Muscle of back (tissue), 13 donors: ENCODE data around the gene MYF5. TPM values are rescaled to one million over a fixed set of nuclear protein-coding genes. Genes with fewer than 3 reads are reported as not detected.
"Not testable (repeated sequence)": the region's sequence is repeated elsewhere in the genome, so short reads cannot be mapped to it uniquely, and the experiment has no call there.

Experiments used
- DNase-seq, 3 donors: peaks; one replicate each; pipeline versions ENCODE4 v3.0.0 to v3.0.0-alpha.2; 2013
- long read RNA-seq, 9 donors: transcript quantifications; one replicate each; lab custom pipeline, GENCODE V29; 2026
- polyA plus RNA-seq, 10 donors: library from polyadenylated mRNA; unstranded; fragments of 120-200 nt; gene quantifications; one replicate each; pipeline ENCODE4 v1.2.1, GENCODE V29; 2013; ENCODE audit not compliant: insufficient read length in 10 of 10

MYF5 gene
- 10 to 100 TPM; 23.7 to 37.2 (median 28.4) TPM for polyA plus RNA-seq
- long read RNA-seq, donor 1, transcript MYF5-201 (3 exons, 1,542 nt), result major isoform, 12 of 12 reads
- long read RNA-seq, donor 1, partial matches to known transcripts, result 0 of 12 reads
- long read RNA-seq, donor 1, other reads (novel, unspliced or antisense), result 0 of 12 reads
- long read RNA-seq, donor 2, transcript MYF5-201 (3 exons, 1,542 nt), result major isoform, 7 of 7 reads
- long read RNA-seq, donor 2, partial matches to known transcripts, result 0 of 7 reads
- long read RNA-seq, donor 2, other reads (novel, unspliced or antisense), result 0 of 7 reads
- long read RNA-seq, donor 3, result 0 reads
- long read RNA-seq, donor 4, transcript MYF5-201 (3 exons, 1,542 nt), result major isoform, 8 of 8 reads
- long read RNA-seq, donor 4, partial matches to known transcripts, result 0 of 8 reads
- long read RNA-seq, donor 4, other reads (novel, unspliced or antisense), result 0 of 8 reads
- long read RNA-seq, donor 5, transcript MYF5-201 (3 exons, 1,542 nt), result major isoform, 8 of 16 reads
- long read RNA-seq, donor 5, partial matches to known transcripts, result 8 of 16 reads
- long read RNA-seq, donor 5, other reads (novel, unspliced or antisense), result 0 of 16 reads
- long read RNA-seq, donor 6, transcript MYF5-201 (3 exons, 1,542 nt), result major isoform, 10 of 10 reads
- long read RNA-seq, donor 6, partial matches to known transcripts, result 0 of 10 reads
- long read RNA-seq, donor 6, other reads (novel, unspliced or antisense), result 0 of 10 reads
- long read RNA-seq, donor 7, transcript MYF5-201 (3 exons, 1,542 nt), result major isoform, 11 of 11 reads
- long read RNA-seq, donor 7, partial matches to known transcripts, result 0 of 11 reads
- long read RNA-seq, donor 7, other reads (novel, unspliced or antisense), result 0 of 11 reads
- long read RNA-seq, donor 8, transcript MYF5-201 (3 exons, 1,542 nt), result major isoform, 8 of 13 reads
- long read RNA-seq, donor 8, partial matches to known transcripts, result 5 of 13 reads
- long read RNA-seq, donor 8, other reads (novel, unspliced or antisense), result 0 of 13 reads
- long read RNA-seq, donor 9, result 0 reads

DNA sequence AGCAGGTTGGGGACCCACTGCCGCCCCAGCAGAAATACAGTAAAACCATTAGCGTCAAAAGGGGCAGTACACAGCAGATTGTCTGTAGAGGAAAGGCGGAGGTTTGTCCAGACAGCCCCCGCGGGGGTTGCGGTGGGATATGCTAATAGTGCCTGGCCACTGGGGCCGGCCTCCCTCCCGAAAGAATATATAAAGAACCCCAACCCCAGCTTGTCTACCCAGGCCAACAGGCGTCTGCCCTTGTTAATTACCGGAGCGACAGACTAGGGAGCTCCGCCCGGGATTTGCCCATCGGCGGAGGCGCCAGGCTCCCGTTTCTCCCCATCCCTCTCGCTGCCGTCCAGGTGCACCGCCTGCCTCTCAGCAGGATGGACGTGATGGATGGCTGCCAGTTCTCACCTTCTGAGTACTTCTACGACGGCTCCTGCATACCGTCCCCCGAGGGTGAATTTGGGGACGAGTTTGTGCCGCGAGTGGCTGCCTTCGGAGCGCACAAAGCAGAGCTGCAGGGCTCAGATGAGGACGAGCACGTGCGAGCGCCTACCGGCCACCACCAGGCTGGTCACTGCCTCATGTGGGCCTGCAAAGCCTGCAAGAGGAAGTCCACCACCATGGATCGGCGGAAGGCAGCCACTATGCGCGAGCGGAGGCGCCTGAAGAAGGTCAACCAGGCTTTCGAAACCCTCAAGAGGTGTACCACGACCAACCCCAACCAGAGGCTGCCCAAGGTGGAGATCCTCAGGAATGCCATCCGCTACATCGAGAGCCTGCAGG, at the start of gene MYF5:
Gene MYF5 (plus strand): TSS at position 217 of the 774 bp plus-strand sequence. CDS start 152 bp downstream, at position 369.
- peak in 1 of 3 donors; percentile 63 for DNase-seq

DNA sequence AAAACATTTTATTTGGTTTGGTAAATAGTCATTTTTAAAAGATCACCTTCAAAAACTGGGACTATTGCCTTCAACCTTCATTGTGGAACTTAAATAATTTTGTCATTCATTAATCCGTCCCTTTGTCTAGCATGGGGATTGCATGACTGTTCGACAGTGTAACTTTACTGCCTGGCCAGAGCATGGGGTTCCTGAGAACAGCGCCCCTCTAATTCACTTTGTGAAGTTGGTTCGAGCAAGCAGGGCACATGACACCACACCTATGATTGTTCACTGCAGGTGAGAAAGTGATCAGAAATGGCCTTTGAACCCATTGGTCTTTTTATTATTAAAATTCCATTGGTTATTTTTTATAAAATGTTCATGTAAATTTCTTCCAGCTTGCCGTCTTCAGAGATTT, 46.5 kb upstream of the MYF5 start:
- DNase-seq, result no peak

GRCh38 chr12:80676042-80676636, 40.6 kb upstream of the MYF5 start:
- not testable (repeated sequence) for DNase-seq

- peak in 1 of 3 donors; percentile 29 for DNase-seq
Measured at GRCh38 chr12:80676856-80677255, 39.9 kb upstream of the MYF5 start.

DNA sequence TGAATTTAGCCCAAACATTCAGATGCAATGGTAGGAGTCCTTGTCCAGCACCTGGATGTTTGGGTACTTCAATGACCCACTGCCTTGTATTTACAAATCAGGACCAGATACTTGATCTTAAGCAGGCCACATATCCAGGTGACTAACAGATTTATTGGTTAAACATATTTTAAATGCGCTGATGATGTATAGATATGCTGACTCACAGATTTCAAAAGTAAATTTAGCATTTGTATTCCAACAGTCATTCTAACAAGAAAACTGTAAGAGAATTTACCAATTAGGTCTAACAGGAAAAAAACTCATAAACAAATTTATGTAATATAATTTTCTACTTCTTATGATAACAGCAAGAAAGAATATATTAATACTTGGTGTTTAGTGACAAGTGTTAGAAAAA, 38.7 kb upstream of the MYF5 start:
- DNase-seq, result no peak

GRCh38 chr12:80679346-80680131, 37.2 kb upstream of the MYF5 start:
- DNase-seq, result peak in 1 of 3 donors; percentile 45

DNA sequence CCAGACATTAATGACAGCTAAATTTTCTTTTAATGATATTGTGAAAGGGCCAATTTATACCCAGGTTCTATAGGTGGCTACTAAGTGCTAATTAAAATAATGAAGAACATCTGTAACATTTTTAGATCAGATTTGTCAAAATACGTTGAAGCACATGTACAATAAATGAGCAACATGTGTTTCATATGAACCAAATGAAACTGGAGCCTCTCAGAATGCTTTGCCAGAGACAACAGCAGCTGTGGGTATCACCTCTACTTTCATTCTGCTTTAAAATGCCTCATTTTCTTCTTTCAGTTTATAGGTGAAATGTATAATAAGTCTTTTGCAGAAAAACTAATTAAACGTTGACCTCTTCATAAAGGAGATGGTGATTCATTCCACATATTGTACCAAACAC, 35.4 kb upstream of the MYF5 start:
- peak in 1 of 3 donors; percentile 47 for DNase-seq

- DNase-seq, result no peak
Measured at GRCh38 chr12:80681786-80682185, 34.9 kb upstream of the MYF5 start.

- no peak for DNase-seq
Measured at GRCh38 chr12:80684077-80684495, 32.6 kb upstream of the MYF5 start.

- no peak for DNase-seq
Measured at GRCh38 chr12:80690090-80690489, 26.6 kb upstream of the MYF5 start.

DNA sequence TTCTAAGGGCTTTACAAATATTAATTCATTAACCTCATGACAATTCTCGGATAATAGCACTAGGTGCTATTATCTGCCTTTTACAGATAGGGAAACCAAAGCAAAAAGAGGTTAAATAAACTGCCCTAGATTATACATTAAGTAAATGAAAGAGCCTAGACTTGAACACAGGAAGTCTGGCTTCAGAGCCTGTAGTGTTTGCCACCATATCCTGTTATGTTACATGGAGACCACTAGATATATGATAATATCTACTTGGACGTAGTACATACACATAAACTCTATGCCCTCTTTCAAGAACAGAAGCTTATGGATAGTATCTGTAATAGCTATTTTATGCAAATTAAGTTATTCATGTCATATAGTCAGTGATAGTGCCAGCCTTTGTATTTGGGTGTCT, 26.2 kb upstream of the MYF5 start:
- no peak for DNase-seq

DNA sequence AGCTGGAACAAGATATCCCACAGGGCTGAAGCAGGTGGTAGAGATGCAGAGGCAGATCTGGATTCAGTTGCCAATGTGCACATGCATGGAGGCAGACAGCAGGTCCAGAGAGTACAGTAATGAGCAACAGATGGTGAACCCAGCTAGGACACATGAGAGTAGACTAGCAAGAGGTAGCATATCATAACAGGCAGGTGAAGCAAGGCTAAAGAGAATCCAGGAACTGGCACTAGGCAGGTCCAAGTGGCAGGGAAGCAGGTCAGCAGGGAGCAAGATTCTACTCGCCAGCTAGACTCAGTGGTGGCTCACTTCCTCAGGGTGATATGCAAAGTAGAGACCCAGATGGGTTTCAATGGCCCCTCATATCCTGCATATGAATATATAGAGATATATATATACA, 24.6 kb upstream of the MYF5 start:
- DNase-seq, result no peak

- no peak for DNase-seq
Measured at GRCh38 chr12:80697270-80697887, 19.3 kb upstream of the MYF5 start.

DNA sequence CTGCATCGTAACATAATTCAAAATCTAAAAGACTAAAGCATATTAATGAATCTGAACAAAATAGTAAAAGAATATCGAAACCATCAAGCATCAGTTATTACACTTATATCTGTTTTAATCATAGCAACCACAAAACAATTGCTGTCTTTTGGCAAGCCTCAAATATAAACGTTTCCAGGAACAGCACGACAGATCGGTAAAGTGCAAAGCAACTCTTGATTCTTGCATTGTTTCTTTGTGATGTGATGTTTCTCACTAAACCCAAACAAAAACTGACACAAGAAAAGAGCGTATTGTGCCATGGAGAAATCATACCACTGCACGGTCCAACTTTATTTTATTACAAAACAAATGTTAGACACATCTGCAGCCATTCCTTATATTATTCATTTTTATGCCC, 18.5 kb upstream of the MYF5 start:
- DNase-seq, result no peak

DNA sequence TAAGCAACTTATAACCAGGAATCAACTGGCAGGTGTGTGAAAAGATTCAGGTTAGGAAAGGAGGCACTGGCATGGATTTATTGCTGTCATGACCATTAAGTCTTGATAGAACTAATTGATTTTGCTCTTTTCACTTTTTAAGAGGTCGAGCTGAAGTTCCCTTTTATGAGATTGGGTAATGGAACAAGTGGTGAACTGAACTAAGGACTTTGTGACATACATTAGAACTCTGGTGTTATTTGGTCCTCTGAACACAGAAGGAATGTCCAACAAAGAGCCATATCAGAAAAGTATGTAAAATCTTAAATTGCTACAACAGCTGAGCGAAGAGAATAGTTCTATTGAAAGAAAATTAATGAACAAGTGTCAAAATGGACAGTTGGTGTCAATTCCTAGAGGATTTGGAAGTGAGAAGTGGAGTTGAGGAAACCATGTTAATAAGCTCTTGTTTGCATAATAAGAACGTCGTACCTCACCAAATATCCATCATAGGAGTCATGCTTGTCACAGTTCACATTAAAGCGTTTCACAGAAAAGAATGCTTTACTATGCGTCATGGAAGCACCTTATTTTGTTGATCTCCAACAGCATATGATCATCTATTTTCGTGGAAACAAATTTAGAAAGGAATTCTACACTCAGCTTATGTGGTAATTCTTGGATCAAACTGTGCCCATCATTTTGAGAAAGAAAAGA, 17.7 kb upstream of the MYF5 start:
- DNase-seq, result no peak

GRCh38 chr12:80700327-80700726, 16.4 kb upstream of the MYF5 start:
- DNase-seq, result no peak

DNA sequence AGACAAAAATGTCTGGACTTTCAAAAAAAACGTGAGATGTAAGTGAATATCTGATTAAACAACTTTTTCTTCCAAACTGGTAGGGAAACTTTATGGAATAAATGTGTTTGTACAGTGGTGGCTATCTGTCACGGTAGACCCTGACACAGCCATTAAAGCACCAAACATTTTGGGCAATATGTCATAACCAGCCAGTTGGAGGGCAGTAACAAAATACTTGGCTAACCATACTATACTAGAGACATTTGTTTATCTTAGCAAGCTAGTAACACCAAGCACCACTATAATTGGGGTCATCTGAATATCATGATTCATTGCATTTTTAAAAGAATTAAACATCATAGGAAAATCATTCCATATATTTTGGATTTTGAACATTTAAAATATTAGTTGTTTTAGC, 15.3 kb upstream of the MYF5 start:
- DNase-seq, result no peak

- DNase-seq, result peak in 1 of 3 donors; percentile 73
Measured at GRCh38 chr12:80702889-80703805, 13.6 kb upstream of the MYF5 start.
